Mononuclear cell (primary cell): ENCODE results near the gene CLEC4M. TPM values are rescaled to one million over a fixed set of nuclear protein-coding genes. Genes with fewer than 3 reads are reported as not detected.
"Not testable (repeated sequence)": the region's sequence is repeated elsewhere in the genome, so short reads cannot be mapped to it uniquely, and the experiment has no call there.

ENCODE experiments used
- H3K27me3 ChIP-seq: 2 replicates; pipeline ENCODE4 v1.6.0; 2011; ENCODE audit warnings: low read length, control low read depth; ENCODE audit not compliant: insufficient read depth
- H3K4me1 ChIP-seq: 2 replicates; pipeline ENCODE4 v1.5.1; 2011; ENCODE audit warnings: mild to moderate bottlenecking, low read length, control low read depth; ENCODE audit not compliant: insufficient read depth
- H3K4me3 ChIP-seq: 2 replicates; pipeline ENCODE4 v1.5.1; 2011; ENCODE audit warnings: mild to moderate bottlenecking, low read length, moderate library complexity
- H3K9me3 ChIP-seq: 2 replicates; pipeline ENCODE4 v1.5.1; 2011; ENCODE audit warnings: low read depth, mild to moderate bottlenecking, control low read depth, low read length
- total RNA-seq: library from RNA; depleted of rRNA; stranded (reverse); fragments of >200 nt; gene quantifications from one replicate; pipeline ENCODE4 v1.2.3, GENCODE V29; 2012

The CLEC4M gene
- total RNA-seq, 1 donor: not detected

GRCh38 chr19:7734220-7735203 is 28.5 kb upstream of the CLEC4M start:
- peaks cover 7% of the 10 kb centered on the region for H3K27me3 ChIP-seq
- peaks cover 32% of the 10 kb centered on the region for H3K4me1 ChIP-seq
- no peak overlapping the region for H3K4me3 ChIP-seq
- no peaks in the 10 kb centered on the region for H3K9me3 ChIP-seq

GRCh38 chr19:7736148-7736547 is 26.9 kb upstream of the CLEC4M start:
- Histone ChIP-seq H3K4me3 (no peak overlapping the region), H3K27me3 (no peaks in the 10 kb centered on the region), H3K4me1 (peaks cover 35% of the 10 kb centered on the region), H3K9me3 (no peaks in the 10 kb centered on the region)

- Histone ChIP-seq H3K4me1 (peaks cover 35% of the 10 kb centered on the region), H3K27me3 (no peaks in the 10 kb centered on the region), H3K9me3 (no peaks in the 10 kb centered on the region), H3K4me3 (no peak overlapping the region)
These were observed 25.8 kb upstream of the CLEC4M start for GRCh38 chr19:7737215-7737614.

- no peak overlapping the region for H3K4me3 ChIP-seq
- no peaks in the 10 kb centered on the region for H3K27me3 ChIP-seq
- H3K4me1 ChIP-seq: peaks cover 35% of the 10 kb centered on the region
- no peaks in the 10 kb centered on the region for H3K9me3 ChIP-seq
These were observed 25.0 kb upstream of the CLEC4M start for GRCh38 chr19:7738023-7738422.

- H3K4me1 ChIP-seq: peaks cover 25% of the 10 kb centered on the region
- no peak overlapping the region for H3K4me3 ChIP-seq
- no peaks in the 10 kb centered on the region for H3K27me3 ChIP-seq
- H3K9me3 ChIP-seq: no peaks in the 10 kb centered on the region
These were observed 23.8 kb upstream of the CLEC4M start for GRCh38 chr19:7739211-7739755.

- H3K4me3 ChIP-seq: no peak overlapping the region
- H3K27me3 ChIP-seq: no peaks in the 10 kb centered on the region
- no peaks in the 10 kb centered on the region for H3K9me3 ChIP-seq
- peaks cover 17% of the 10 kb centered on the region for H3K4me1 ChIP-seq
These were observed 23.0 kb upstream of the CLEC4M start for GRCh38 chr19:7739801-7740681.

GRCh38 chr19:7740682-7741054 is 22.4 kb upstream of the CLEC4M start:
- H3K9me3 ChIP-seq: no peaks in the 10 kb centered on the region
- H3K4me3 ChIP-seq: no peak overlapping the region
- peaks cover 17% of the 10 kb centered on the region for H3K4me1 ChIP-seq
- H3K27me3 ChIP-seq: no peaks in the 10 kb centered on the region

GRCh38 chr19:7742575-7742974 is 20.5 kb upstream of the CLEC4M start:
- H3K9me3 ChIP-seq: no peaks in the 10 kb centered on the region
- H3K4me3 ChIP-seq: no peak overlapping the region

GRCh38 chr19:7742991-7743390 is 20.1 kb upstream of the CLEC4M start:
- no peaks in the 10 kb centered on the region for H3K9me3 ChIP-seq
- no peaks in the 10 kb centered on the region for H3K27me3 ChIP-seq
- no peak overlapping the region for H3K4me3 ChIP-seq
- H3K4me1 ChIP-seq: peaks cover 20% of the 10 kb centered on the region

More at GRCh38 chr19:7742575-7742974, 20.5 kb upstream of the CLEC4M start:
- H3K27me3 ChIP-seq: no peaks in the 10 kb centered on the region
- peaks cover 16% of the 10 kb centered on the region for H3K4me1 ChIP-seq

- Histone ChIP-seq H3K4me1 (peaks cover 22% of the 10 kb centered on the region), H3K27me3 (no peaks in the 10 kb centered on the region), H3K4me3 (no peak overlapping the region), H3K9me3 (no peaks in the 10 kb centered on the region)
These were observed 19.6 kb upstream of the CLEC4M start for GRCh38 chr19:7743425-7743841.

- H3K27me3 ChIP-seq: no peaks in the 10 kb centered on the region
- H3K4me1 ChIP-seq: peaks cover 26% of the 10 kb centered on the region
- H3K4me3 ChIP-seq: no peak overlapping the region
- H3K9me3 ChIP-seq: no peaks in the 10 kb centered on the region
These were observed 18.8 kb upstream of the CLEC4M start for GRCh38 chr19:7744199-7744786.

GRCh38 chr19:7744871-7745650 is 18.0 kb upstream of the CLEC4M start:
- H3K4me3 ChIP-seq: no peak overlapping the region
- H3K27me3 ChIP-seq: no peaks in the 10 kb centered on the region
- peaks cover 22% of the 10 kb centered on the region for H3K4me1 ChIP-seq
- no peaks in the 10 kb centered on the region for H3K9me3 ChIP-seq

GRCh38 chr19:7746306-7746705 is 16.7 kb upstream of the CLEC4M start:
- H3K4me3 ChIP-seq, H3K9me3 ChIP-seq, H3K27me3 ChIP-seq: not testable (repeated sequence)
- peaks cover 21% of the 10 kb centered on the region for H3K4me1 ChIP-seq
